Mesenteric fat pad (tissue), 1 donor: Measurements from ENCODE around the gene AFDN. TPM values are rescaled to one million over a fixed set of nuclear protein-coding genes. Genes with fewer than 3 reads are reported as not detected.

Experiments
- DNase-seq: peaks from one replicate; pipeline ENCODE4 v3.0.0-alpha.2; 2020; ENCODE audit warnings: low spot score
- total RNA-seq: library from RNA; stranded (reverse); fragmentation: NEBNext Ultra II Directional; extraction: Animal tissue kit (Norgen Biotek cat#: 25700); gene quantifications from one replicate; pipeline ENCODE4 v1.2.1, GENCODE V29; 2021
- donor health status: DM: yes; HTN: yes; CAD: no.

Gene AFDN
- total RNA-seq, 1 donor from 2014 or later = 82.3 TPM

DNA sequence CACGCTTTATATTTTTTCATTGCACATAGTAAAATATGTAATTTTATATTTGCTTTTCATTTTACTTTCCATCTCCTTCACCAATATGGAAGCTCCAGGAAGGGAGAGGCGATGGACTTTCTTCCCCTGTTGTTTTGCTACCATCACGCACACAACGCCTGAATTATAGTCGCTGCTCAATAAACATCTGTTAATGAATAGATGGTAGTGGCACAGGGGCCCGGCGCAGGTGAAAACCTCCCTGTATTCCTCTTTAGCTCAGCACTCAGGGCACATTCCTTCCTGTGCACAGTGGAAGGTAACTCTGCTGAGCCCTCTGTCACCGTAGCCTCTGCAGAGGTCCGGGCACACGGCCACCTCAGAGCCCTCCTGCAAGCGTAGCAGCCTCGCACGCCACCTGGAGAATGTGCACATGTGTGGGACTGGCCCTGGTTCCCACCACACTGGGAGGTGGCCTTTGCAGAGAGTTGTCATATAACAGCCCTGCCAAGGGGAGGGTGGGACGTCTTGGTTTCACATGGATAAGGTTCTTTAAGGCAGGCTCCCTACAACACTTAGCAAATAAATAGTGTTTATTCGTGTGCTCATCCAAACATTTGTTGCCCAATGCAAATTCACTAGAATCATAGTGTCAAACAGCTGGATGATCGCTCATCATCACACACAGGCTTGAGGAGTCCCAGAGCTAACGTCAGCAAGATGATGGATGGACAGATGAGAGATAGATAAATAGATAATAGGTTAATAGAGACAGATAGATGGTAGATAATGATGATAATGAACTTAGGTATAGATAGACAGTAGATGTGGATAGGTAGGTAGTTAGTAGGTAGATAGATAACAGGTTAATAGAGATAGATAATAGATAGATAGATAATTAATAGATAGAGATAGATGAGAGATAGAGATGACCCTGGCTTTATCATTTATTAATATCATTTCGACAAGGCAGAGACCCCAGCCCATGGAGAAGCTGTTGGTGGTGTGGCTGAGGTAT lies 32.3 kb upstream of the AFDN start:
- peak; percentile 74 for DNase-seq

DNA sequence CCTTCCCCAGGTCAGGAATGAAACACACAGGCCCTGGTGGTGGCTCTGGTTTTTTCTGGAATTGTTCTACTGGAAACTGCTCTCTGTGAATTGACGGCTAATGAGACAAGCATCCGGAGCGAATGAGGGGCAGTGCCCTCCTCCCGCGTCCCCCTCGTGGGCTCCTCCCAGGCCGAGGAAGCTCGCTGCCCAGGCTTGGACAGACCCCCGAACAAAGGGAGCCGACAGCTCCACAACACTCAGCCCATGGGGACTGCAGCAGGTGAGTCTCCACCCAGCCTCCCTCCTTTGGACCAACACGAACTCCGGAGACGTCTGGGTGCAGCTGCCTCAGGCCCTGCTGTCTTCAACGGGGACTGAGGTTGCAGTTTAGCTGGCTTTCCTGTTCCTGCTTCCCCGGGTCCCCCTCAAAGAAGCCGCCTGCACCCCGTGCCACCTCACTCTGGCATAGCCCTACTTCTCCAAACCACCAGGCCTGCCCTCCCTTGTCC lies 31.3 kb upstream of the AFDN start:
- DNase-seq = peak; percentile 76

DNA sequence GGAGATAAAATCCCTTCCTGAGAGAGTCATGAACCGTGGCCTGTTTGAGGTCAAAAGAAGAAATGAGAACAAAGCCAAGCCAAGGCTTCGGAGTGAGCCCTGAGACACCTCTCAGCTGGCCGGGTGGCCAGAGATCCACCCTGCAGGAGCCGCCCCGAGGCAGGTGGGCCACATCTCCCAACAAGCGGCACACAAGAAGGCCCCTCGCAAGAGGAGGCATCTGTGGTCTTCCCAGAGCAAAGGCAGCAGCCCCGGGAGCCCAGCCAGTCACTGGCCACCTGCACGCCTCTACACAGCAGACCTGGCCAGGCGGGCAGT lies 30.9 kb upstream of the AFDN start:
- DNase-seq = no peak

GRCh38 chr6:167796192-167796981 lies 30.3 kb upstream of the AFDN start:
- peak; percentile 88 for DNase-seq

- peak; percentile 86 for DNase-seq
Observed at GRCh38 chr6:167797011-167797471, 29.7 kb upstream of the AFDN start.

GRCh38 chr6:167797476-167798265 lies 29.0 kb upstream of the AFDN start:
- DNase-seq = no peak

DNA sequence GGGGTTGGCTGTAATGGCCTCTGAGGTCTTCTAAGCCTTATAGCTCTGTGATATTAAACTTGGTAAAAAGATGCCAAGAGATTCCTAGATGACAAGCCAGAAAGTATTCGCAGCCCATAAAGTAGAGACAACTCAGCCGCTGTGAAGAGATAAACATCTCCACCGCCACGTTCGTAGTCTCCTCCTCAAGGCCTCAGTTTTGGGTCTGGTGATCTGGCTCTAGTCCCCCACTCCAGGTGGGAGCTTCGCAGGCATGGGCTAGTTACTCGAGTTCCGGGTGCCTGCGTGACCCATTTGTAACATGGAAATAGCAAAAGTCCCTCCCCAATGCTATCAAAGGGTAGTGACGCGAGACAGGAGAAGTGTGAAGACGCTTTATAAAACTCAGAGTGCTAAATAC lies 28.3 kb upstream of the AFDN start:
- peak; percentile 35 for DNase-seq

DNA sequence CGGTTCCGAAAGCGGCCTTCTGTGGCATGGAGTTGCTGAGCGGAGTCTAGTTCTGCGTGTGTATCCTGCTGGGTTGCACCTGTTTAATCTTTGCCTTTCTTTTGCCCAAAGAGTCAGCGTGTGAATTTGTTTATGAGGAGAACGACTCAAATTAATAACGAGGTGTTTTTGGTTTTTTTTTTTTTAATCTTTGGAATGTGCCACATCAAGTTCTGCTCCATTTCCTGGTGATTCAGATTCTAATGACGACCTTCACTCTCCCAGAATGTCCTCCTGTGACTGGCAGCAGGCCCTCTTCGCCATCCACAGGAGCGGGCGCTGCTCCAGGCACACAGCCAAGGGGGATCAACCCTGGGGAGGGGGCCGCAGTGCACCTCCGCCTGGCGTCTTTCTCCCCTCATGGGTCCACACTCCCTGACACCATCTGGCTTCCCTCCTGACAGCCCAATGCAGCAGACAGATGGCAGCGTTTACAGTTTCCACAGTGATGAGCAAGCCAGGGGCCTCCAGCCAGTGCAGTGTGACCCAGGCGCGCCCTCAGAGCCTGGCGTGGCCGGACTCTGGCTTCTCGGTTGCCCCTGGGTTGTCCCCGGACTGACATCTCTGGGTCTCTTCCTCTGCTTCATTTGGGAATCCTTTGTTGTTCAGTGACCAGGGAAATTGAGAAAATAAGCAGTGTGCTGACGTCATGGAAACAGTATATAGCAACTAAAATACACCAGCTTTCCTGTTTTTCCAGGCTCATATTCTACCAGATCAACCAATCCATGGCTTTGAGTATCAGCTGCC lies 27.5 kb upstream of the AFDN start:
- no peak for DNase-seq

- no peak for DNase-seq
Observed at GRCh38 chr6:167800549-167800948, 26.2 kb upstream of the AFDN start.

DNA sequence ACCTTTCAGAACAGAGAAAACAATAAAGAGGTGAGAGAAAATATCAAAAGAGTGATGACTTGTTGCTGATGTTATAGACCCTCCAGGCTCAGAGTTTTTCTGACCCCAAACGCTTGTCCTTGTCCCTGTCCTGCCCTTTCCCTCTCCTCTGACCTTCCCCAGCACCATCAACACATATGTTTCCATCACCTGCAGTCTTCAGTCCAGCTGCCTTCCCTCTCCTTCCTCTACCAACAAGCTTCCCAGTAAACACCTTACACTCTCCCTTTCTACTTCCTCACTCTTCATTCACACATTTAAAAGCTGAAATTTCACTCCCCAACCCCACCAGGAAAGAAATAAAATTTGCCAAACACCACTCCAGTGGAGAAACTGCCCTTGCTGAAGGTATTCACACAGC lies 25.4 kb upstream of the AFDN start:
- DNase-seq = no peak

- DNase-seq = no peak
Observed at GRCh38 chr6:167802339-167802738, 24.4 kb upstream of the AFDN start.

GRCh38 chr6:167803816-167804215 lies 22.9 kb upstream of the AFDN start:
- no peak for DNase-seq

- DNase-seq = no peak
Observed at GRCh38 chr6:167804281-167805013, 22.3 kb upstream of the AFDN start.

GRCh38 chr6:167805349-167806060 lies 21.2 kb upstream of the AFDN start:
- DNase-seq = no peak

DNA sequence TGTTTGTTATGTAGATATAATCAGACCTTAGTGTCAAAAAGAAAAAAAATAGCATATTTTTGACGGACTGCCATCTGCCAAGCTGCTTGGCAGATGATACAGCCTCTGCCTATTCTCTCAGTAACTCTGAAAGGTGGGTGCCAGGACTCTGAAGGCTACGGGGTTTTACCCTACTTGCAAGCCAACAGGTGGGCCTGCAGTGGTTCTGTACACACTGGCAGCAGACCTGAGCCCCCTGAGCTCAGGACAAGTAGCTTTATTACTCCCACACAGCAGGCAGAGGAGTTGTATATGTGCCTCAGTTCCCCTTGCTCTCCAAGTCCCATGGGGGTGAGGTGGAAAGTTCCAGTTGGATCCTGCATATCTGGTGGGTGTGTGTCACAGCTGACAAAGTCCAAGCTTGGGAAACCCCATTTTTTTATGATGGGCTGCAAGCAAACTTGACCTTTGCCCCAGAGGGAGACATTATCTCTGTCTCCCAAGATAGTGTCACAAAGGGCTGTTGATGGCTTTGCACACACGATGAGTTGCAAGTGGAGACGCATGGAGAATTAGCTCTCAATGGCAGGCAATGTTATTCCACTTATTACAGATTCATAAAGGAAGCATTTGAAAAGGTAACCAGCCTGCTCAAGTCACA lies 20.5 kb upstream of the AFDN start:
- DNase-seq = no peak

DNA sequence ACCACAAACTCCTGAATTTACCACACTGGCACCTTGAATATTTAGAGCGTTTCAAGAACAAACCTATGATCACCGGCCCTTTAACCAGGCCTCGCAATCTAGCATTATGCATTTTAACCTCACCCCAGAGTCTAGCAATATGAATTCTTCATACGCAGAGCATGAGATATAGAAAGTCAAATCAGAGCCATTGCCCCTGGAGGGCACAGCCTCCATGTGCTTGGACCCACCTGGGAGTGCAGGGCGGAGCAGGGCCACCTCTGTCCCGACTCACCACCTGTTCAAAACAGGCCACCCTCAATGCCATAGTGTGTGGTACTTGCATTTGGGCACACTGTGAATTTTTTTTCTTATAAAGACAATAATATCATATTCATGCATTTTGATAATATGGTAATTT lies 19.5 kb upstream of the AFDN start:
- DNase-seq = no peak

GRCh38 chr6:167807756-167808155 lies 19.0 kb upstream of the AFDN start:
- DNase-seq = no peak

DNA sequence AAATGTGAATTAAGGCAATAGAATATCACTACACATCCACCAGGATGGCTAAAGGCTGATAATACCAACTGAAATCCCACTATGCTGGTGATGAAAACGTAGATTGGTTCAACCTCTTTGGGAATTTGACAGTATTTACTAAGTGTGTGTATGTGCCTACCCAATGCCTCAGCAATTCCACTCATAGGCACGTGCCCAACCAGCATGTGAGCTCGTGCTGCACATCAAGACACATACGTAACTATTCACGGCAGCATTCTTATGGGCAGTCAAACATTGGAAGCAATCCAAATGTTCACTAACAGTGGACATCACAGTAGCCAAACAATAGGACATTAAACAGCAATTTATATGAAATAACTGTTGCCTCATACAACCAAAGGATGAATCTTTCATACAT lies 15.7 kb upstream of the AFDN start:
- no peak for DNase-seq
